A549 (cell line): Measurements from ENCODE around the gene SLC25A28.

ENCODE experiments used
- CHD4 ChIP-seq: fragments of 200-600 bp; sonication (generic); IDR thresholded peaks from 2 replicates; pipeline ENCODE4 v1.6.1; 2016; ENCODE audit warnings: antibody characterized with exemption, mild to moderate bottlenecking, borderline replicate concordance
- EHF ChIP-seq: fragments of 250-450 bp; sonication (Bioruptor Pico); IDR thresholded peaks from 2 replicates; pipeline ENCODE4 v1.5.0; 2020; ENCODE audit warnings: mild to moderate bottlenecking
- EP300 ChIP-seq, 2 experiments: fragments of >200 bp; sonication (Bioruptor Twin); formaldehyde crosslinking; IDR thresholded peaks; 2 replicates in 1 of 2; 3 replicates in 1 of 2; pipeline ENCODE4 v1.6.1; 2016 to 2017
- HDAC2 ChIP-seq: fragments of 200-600 bp; sonication (generic); IDR thresholded peaks from 2 replicates; pipeline ENCODE4 v1.6.1; 2016
- MAZ ChIP-seq: fragments of 150-350 bp; IDR thresholded peaks from 2 replicates; pipeline ENCODE4 v1.6.1; 2014; ENCODE audit warnings: antibody characterized with exemption, low read depth, low read length, borderline replicate concordance
- MYC ChIP-seq: IDR thresholded peaks from 2 replicates; pipeline ENCODE4 v1.6.1; 2012; ENCODE audit warnings: mild to moderate bottlenecking, inconsistent platforms, low read length, improper control_type of control experiment, borderline replicate concordance
- POLR2A ChIP-seq: IDR thresholded peaks from 2 replicates; pipeline ENCODE4 v1.6.1; 2012; ENCODE audit warnings: mild to moderate bottlenecking, low read length
- SREBF2 ChIP-seq: fragments of 450-650 bp; IDR thresholded peaks from 2 replicates; pipeline ENCODE4 v1.6.1; 2014; ENCODE audit warnings: mild to moderate bottlenecking, moderate library complexity
- ZNF302 ChIP-seq: fragments of 250-450 bp; sonication (Bioruptor Pico); IDR thresholded peaks from 2 replicates; pipeline ENCODE4 v1.9.0; 2021; ENCODE audit warnings: inconsistent platforms, mild to moderate bottlenecking, moderate library complexity
- TF ChIP-seq, protein P1 (sequence below): fragments of >200 bp; sonication (Bioruptor Twin); formaldehyde crosslinking; IDR thresholded peaks from 3 replicates; pipeline ENCODE4 v1.5.1; 2016

DNA sequence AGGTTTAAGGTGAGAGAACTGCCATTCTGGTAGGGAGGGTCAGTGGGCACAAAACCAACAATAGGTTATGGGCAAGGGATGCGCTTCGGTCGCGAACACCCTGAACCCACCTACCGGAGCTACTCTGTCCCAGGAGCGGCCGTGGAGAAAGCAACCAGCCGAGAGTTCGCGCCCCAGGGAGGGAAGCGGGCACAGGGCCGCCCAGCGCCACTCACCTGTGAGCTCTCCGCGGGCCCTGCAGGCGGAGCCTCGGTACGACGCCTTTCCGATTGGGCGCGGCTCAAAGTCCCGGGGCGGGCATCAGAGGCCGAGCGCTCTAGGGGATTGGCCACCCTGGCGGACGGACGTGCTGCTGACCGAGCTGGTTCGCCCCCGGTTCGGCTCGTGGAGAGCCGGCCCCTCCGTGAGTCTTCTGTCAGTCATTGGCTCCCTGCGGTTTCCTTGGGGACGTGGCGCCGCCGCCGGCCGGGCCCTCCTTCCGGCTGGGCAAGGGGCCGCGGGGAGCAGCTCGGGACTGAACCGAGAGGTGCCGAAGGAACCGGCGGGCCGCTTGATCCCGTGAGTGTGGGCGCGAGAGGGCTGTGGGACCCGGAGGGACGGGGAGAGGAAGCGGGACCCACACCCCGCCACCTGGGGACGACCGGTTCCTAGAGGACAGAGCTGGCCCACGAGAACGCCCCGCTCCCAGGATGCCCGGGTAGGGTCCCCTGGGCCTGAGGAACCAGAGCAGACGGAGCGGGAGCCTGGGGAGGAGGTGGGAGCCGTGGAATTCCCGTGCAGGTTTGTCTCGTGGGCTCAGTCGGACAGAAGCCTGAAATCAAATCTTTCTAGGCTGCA is 39.0 kb upstream of the SLC25A28 start, which contains the start of gene ENTPD7:
- TF ChIP-seq EHF (CRISPR knock-in tag) (no peak), HDAC2 (no peak), MYC (no peak), POLR2A (peak; percentile 74), SREBF2 (no peak), ZNF302 (CRISPR knock-in tag) (no peak), MAZ (no peak), CHD4 (no peak), EP300 (IDR thresholded peaks at IDR 0.05) (no peak)
- TF ChIP-seq, protein P1, sequence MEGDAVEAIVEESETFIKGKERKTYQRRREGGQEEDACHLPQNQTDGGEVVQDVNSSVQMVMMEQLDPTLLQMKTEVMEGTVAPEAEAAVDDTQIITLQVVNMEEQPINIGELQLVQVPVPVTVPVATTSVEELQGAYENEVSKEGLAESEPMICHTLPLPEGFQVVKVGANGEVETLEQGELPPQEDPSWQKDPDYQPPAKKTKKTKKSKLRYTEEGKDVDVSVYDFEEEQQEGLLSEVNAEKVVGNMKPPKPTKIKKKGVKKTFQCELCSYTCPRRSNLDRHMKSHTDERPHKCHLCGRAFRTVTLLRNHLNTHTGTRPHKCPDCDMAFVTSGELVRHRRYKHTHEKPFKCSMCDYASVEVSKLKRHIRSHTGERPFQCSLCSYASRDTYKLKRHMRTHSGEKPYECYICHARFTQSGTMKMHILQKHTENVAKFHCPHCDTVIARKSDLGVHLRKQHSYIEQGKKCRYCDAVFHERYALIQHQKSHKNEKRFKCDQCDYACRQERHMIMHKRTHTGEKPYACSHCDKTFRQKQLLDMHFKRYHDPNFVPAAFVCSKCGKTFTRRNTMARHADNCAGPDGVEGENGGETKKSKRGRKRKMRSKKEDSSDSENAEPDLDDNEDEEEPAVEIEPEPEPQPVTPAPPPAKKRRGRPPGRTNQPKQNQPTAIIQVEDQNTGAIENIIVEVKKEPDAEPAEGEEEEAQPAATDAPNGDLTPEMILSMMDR: no peak
